Hepatocyte (in vitro differentiated cells): ENCODE data around the gene INS.

ENCODE experiments used
- CTCF ChIP-seq: fragments of 200-600 bp; sonication (generic); IDR thresholded peaks from 2 replicates; pipeline ENCODE4 v1.5.1; 2016; ENCODE audit warnings: antibody characterized with exemption, mild to moderate bottlenecking; ENCODE audit not compliant: poor library complexity
- EZH2 ChIP-seq: fragments of 200-600 bp; sonication (generic); IDR thresholded peaks from 2 replicates; pipeline ENCODE4 v1.6.1; 2016; ENCODE audit warnings: antibody characterized with exemption, mild to moderate bottlenecking, borderline replicate concordance

- TF ChIP-seq CTCF (no peak), EZH2 (no peak)
Observed at GRCh38 chr11:2114430-2115241, 46.4 kb downstream of the INS start.
